Endothelial cell of umbilical vein (primary cell): ENCODE results near the gene ARHGAP15. TPM values are rescaled to one million over a fixed set of nuclear protein-coding genes. Genes with fewer than 3 reads are reported as not detected.

Source experiments
- BruUV-seq: library from RNA; stranded (reverse); fragments of 400-500 nt; replicated peaks from 2 replicates; lab custom pipeline; 2021; lab: Mats Ljungman, UMichigan
- CTCF ChIA-PET: fragments of 300-600, 350-600 bp; sonication (Branson Sonifier 250); formaldehyde crosslinking; loops from one replicate; lab custom pipeline; 2021; ENCODE audit warnings: antibody characterized with exemption, inconsistent platforms; lab: Charles Lee
- POLR2A ChIA-PET: fragments of 300-600, 350-600 bp; sonication (Branson Sonifier 250); formaldehyde crosslinking; loops from one replicate; lab custom pipeline; 2021; ENCODE audit warnings: antibody characterized with exemption, inconsistent platforms; lab: Charles Lee
- DNase-seq: peaks from one replicate; pipeline ENCODE4 v3.0.0-alpha.2; 2011; ENCODE audit warnings: low read depth, low spot score
- FAIRE-seq: peaks from 2 replicates; lab custom pipeline; 2011; peaks lifted over from hg19 to GRCh38; lab: Jason Lieb, UNC
- H2AFZ ChIP-seq: 2 replicates; pipeline ENCODE4 v1.6.0; 2012; ENCODE audit warnings: low read depth, low read length, control low read depth, inconsistent platforms
- H3K27ac ChIP-seq: 2 replicates; pipeline ENCODE4 v1.5.1; 2011; ENCODE audit warnings: low read depth, mild to moderate bottlenecking, control low read depth, low read length, moderate library complexity; ENCODE audit not compliant: insufficient read depth
- H3K27me3 ChIP-seq, 2 experiments: 2 replicates each; pipeline versions ENCODE4 v1.6.0 to v1.6.1; 2011; ENCODE audit warnings: low read length in 2 of 2, mixed read lengths in 1 of 2; ENCODE audit not compliant: control insufficient read depth in 2 of 2, insufficient read depth in 2 of 2
- H3K36me3 ChIP-seq, 2 experiments: 2 replicates in 1 of 2; 3 replicates in 1 of 2; pipeline ENCODE4 v1.5.1; 2011; ENCODE audit warnings: low read length in 2 of 2, mild to moderate bottlenecking in 1 of 2, moderate library complexity in 1 of 2; ENCODE audit not compliant: control insufficient read depth in 2 of 2, insufficient read depth in 2 of 2; ENCODE audit errors: extremely low read depth in 1 of 2
- H3K4me1 ChIP-seq: 3 replicates; pipeline ENCODE4 v1.5.1; 2011; ENCODE audit warnings: mild to moderate bottlenecking, low read length; ENCODE audit not compliant: control insufficient read depth, insufficient read depth; ENCODE audit errors: extremely low read depth
- H3K4me2 ChIP-seq: 2 replicates; pipeline ENCODE4 v1.6.1; 2011; ENCODE audit warnings: low read length, control low read depth, mixed read lengths; ENCODE audit not compliant: insufficient read depth
- H3K4me3 ChIP-seq, 3 experiments: fragments of 200-600 bp in 1 of 3; sonication (generic), shearing (Covaris generic) in 1 of 3; replicated peaks in 1 of 3; 2 replicates each; pipeline ENCODE4 v1.5.1; 2011 to 2016; ENCODE audit warnings: control low read depth in 3 of 3, low read length in 3 of 3, mild to moderate bottlenecking in 2 of 3, inconsistent platforms in 1 of 3, low read depth in 1 of 3, moderate library complexity in 1 of 3; ENCODE audit not compliant: insufficient read depth in 1 of 3
- H3K79me2 ChIP-seq: 2 replicates; pipeline ENCODE4 v1.6.0; 2012; ENCODE audit warnings: low read length, inconsistent platforms; ENCODE audit not compliant: control insufficient read depth, insufficient read depth
- H3K9ac ChIP-seq: replicated peaks from 2 replicates; pipeline ENCODE3; 2011; ENCODE audit warnings: low read length, control low read depth; ENCODE audit not compliant: insufficient read depth; ENCODE audit errors: extremely low read depth
- H3K9me1 ChIP-seq: replicated peaks from 3 replicates; pipeline ENCODE4 v1.6.0; 2011; ENCODE audit warnings: mild to moderate bottlenecking, low read length; ENCODE audit not compliant: control insufficient read depth, insufficient read depth; ENCODE audit errors: extremely low read depth
- H3K9me3 ChIP-seq: replicated peaks from 2 replicates; pipeline ENCODE4 v1.5.1; 2012; ENCODE audit warnings: low read length, inconsistent platforms; ENCODE audit not compliant: control insufficient read depth, insufficient read depth
- H4K20me1 ChIP-seq: replicated peaks from 2 replicates; pipeline ENCODE3; 2011; ENCODE audit warnings: mild to moderate bottlenecking, low read length; ENCODE audit not compliant: control insufficient read depth, insufficient read depth; ENCODE audit errors: extremely low read depth
- EZH2 ChIP-seq: IDR thresholded peaks from 2 replicates; pipeline ENCODE4 v1.6.1; 2012; ENCODE audit warnings: borderline replicate concordance, low read depth, mild to moderate bottlenecking, moderate library complexity, low read length, inconsistent platforms; ENCODE audit not compliant: severe bottlenecking
- FOS ChIP-seq: IDR thresholded peaks from 2 replicates; pipeline ENCODE4 v1.6.1; 2011; ENCODE audit warnings: mild to moderate bottlenecking, low read length, moderate library complexity, borderline replicate concordance; ENCODE audit not compliant: insufficient read depth
- GATA2 ChIP-seq: IDR thresholded peaks from 2 replicates; pipeline ENCODE4 v1.7.0; 2011; ENCODE audit warnings: low read depth, mild to moderate bottlenecking, moderate library complexity, mixed read lengths, low read length; ENCODE audit not compliant: insufficient read length, insufficient read depth
- JUN ChIP-seq: IDR thresholded peaks from 2 replicates; pipeline ENCODE4 v1.6.1; 2011; ENCODE audit warnings: borderline replicate concordance, low read depth; ENCODE audit not compliant: insufficient read length, insufficient read depth
- MYC ChIP-seq: IDR thresholded peaks from one replicate; pipeline ENCODE4 v1.6.1; 2011; ENCODE audit warnings: mild to moderate bottlenecking, low read depth, low read length
- POLR2A ChIP-seq: IDR thresholded peaks from 2 replicates; pipeline ENCODE4 v1.6.1; 2012; ENCODE audit warnings: low read depth, mild to moderate bottlenecking, control low read depth, low read length
- POLR2AphosphoS5 ChIP-seq: IDR thresholded peaks from 2 replicates; pipeline ENCODE4 v1.6.1; 2012; ENCODE audit warnings: low read depth, mild to moderate bottlenecking, control low read depth, low read length, moderate library complexity; ENCODE audit not compliant: insufficient read depth
- dilution Hi-C: fragments of 300-500 bp; cut with MboI; formaldehyde crosslinking; loops from one replicate; pipeline ENCODE4 v1.15.0; 2019; ENCODE audit warnings: low sequenced_read_pairs; ENCODE audit not compliant: extremely low pct_ligation_motif_present
- intact Hi-C: fragments of 100-400 bp; cut with micrococcal nuclease; formaldehyde crosslinking; loops from one replicate; pipeline ENCODE4 v1.10.0; 2022
- polyA plus RNA-seq, 4 experiments: library from polyadenylated mRNA; depleted of rRNA in 3 of 4; stranded (reverse) in 3 of 4; unstranded in 1 of 4; fragments of >200 nt; gene quantifications; 2 replicates each; pipeline versions ENCODE4 v1.2.1 to v1.2.3, GENCODE V29; 2011 to 2012; ENCODE audit warnings: missing spikeins in 1 of 4
- total RNA-seq: library from RNA; stranded (reverse); gene quantifications from 2 replicates; pipeline ENCODE4 v1.2.3, GENCODE V29; 2021
- TF ChIP-seq, protein P1 (sequence below): IDR thresholded peaks from 2 replicates; pipeline ENCODE4 v1.6.1; 2011; ENCODE audit not compliant: insufficient read depth, insufficient read length
- TF ChIP-seq, protein P2 (sequence below), 2 donors: IDR thresholded peaks; 1 replicate in 1 of 2; 2 replicates in 1 of 2; pipeline ENCODE4 v1.5.1; 2011; ENCODE audit warnings: low read length in 2 of 2, mild to moderate bottlenecking in 2 of 2, moderate library complexity in 2 of 2, control low read depth in 1 of 2, inconsistent platforms in 1 of 2, low read depth in 1 of 2; ENCODE audit not compliant: insufficient read depth in 1 of 2; ENCODE audit errors: extremely low read depth in 1 of 2

The ARHGAP15 gene
- total and polyA plus RNA-seq, 2 donors (not counting 3 experiments of a cell fraction or from before 2014, with no cell fraction given): not detected

DNA sequence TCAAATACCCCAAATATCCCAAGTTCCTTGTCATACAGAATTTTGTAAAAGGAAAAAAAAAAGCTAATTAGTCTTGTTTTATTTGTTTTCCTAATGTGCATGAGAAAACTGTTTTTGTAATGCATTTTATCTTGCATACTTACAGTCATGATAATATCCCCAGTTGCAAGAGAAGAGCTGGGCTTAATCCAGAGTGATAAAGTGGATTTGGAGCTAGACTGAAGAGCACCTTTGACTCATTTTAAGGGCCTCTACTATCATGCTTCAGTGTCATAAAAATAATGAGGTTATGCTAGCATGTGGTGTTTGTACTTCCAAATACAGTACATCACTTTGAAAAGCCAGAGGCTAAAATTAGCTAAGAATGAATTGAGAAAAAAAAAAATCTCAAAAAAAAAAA lies 26.4 kb downstream of the ARHGAP15 start:
- intact Hi-C loops (no loop called here), dilution Hi-C loops (no loop called here)
- CTCF ChIA-PET: interaction anchor here (0.7 to 1.1 kb wide), 5 partner anchors 15 to 67 kb away, joined by 3 read pairs; no protein-coding TSS in a partner anchor
- Histone ChIP-seq H3K9me3 (no peaks in the 10 kb centered on the region), H3K27me3 (peaks cover 0 to 4% of the 10 kb centered on the region in 2 experiments), H3K9me1 (no peaks in the 10 kb centered on the region), H3K36me3 (no peaks in the 10 kb centered on the region), H2AFZ (no peak overlapping the region), H3K4me2 (no peak overlapping the region), H3K4me3 (no peak overlapping the region), H4K20me1 (no peaks in the 10 kb centered on the region), H3K27ac (no peak overlapping the region), H3K4me1 (no peaks in the 10 kb centered on the region), H3K79me2 (no peaks in the 10 kb centered on the region), H3K9ac (no peak overlapping the region)
- TF ChIP-seq, protein P1, sequence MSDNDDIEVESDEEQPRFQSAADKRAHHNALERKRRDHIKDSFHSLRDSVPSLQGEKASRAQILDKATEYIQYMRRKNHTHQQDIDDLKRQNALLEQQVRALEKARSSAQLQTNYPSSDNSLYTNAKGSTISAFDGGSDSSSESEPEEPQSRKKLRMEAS: no peak
- no peak for TF ChIP-seq MYC
- TF ChIP-seq FOS: no peak
- TF ChIP-seq GATA2: no peak
- TF ChIP-seq POLR2A: no peak
- TF ChIP-seq, protein P2, sequence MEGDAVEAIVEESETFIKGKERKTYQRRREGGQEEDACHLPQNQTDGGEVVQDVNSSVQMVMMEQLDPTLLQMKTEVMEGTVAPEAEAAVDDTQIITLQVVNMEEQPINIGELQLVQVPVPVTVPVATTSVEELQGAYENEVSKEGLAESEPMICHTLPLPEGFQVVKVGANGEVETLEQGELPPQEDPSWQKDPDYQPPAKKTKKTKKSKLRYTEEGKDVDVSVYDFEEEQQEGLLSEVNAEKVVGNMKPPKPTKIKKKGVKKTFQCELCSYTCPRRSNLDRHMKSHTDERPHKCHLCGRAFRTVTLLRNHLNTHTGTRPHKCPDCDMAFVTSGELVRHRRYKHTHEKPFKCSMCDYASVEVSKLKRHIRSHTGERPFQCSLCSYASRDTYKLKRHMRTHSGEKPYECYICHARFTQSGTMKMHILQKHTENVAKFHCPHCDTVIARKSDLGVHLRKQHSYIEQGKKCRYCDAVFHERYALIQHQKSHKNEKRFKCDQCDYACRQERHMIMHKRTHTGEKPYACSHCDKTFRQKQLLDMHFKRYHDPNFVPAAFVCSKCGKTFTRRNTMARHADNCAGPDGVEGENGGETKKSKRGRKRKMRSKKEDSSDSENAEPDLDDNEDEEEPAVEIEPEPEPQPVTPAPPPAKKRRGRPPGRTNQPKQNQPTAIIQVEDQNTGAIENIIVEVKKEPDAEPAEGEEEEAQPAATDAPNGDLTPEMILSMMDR (IDR thresholded peaks at IDR 0.05; ENCODE audit: extremely low read depth in 1 of 2, insufficient read depth in 1 of 2, low read depth in 1 of 2, low read length in 2 of 2): no peak
- no peak for TF ChIP-seq EZH2
- no peak for TF ChIP-seq POLR2AphosphoS5
- no peak for TF ChIP-seq JUN
- POLR2A ChIA-PET: no interaction called here
- no TSS peak for BruUV-seq
- FAIRE-seq (no peak), DNase-seq (no peak)
